HG03457 (cell line): ENCODE data around the gene EXOC4.

Experiments used
- ATAC-seq: cut with Tn5 transposase; IDR thresholded peaks from one replicate; pipeline ENCODE4 v1.9.1; 2021; ENCODE audit warnings: moderate number of reproducible peaks; ENCODE audit not compliant: unreplicated experiment

EXOC4 gene

DNA sequence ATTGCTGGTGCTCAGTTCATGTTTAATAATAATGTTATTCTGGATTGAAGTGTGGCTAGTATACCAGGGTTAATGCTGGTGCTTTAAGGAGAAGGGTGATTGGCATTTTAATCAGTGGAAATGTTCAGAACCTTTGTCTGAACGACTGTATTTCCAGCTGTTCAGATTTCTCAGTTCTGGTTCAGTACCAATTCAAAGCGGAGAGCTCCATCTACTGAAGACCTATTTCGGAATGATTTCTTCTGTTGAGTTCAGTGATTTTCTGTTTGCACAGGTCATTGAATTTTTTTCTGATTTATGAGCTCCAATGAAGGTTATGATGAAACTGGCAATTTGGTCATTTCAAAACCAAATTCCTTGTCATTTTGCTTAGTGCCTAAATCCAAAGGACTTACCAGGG lies 160.1 kb downstream of the EXOC4 start:
- ATAC-seq, result no peak

DNA sequence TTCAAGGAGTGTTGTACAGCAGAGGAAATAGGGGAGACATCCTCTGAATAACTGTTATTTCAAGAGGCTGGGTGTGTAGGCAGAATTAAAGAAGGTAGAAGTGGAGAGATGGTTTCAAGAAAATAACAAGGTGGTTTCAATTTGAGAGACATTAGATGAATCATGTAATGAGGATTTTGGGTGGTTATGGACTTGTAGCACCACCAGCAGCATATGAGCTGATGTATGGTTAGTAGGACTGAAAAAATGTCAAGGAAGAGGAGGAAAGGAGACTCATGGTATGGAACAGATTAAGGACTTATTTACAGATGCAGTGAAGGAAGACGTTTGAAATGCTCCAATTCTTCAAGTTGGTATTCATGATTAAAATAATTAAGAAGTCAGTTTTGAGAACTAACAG lies 166.2 kb downstream of the EXOC4 start:
- no peak for ATAC-seq

DNA sequence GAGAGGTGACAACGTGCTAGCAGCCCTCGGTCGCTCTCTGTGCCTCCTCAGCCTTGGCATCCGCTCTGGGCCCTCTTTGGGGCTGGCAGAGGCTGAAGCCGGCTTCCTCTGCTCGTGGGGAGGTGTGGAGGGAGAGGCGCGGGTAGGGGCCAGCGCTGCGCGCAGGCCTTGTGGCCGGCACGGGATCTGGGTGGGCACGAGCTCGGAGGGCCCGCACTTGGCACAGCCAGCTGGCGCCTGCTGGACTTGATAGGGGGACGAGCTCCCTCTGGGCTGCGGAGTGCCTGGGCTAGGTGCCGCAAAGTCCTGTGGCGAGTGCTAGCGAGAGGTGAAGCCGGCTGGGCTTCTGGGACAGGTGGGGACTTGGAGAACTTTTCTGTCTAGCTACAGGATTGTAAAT lies 170.7 kb downstream of the EXOC4 start:
- no peak for ATAC-seq

DNA sequence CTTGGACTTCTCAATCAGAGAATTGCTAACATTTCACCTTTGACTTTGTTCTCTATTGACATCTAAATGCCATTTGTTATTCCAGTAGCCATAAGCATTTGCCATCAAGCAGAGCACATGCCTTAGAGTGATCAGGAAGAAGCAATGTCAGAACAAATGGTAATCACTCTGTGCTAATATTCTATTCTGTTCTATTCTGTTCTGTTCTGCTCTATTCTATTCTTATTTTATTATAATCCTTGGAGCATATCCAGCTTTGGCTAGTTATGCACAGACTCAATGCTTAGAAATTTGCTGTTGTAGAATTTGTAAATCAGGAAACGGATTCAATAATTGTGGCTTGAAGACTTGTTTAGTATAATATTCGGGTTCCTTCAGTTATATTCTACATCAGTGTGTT lies 175.4 kb downstream of the EXOC4 start:
- ATAC-seq, result no peak

DNA sequence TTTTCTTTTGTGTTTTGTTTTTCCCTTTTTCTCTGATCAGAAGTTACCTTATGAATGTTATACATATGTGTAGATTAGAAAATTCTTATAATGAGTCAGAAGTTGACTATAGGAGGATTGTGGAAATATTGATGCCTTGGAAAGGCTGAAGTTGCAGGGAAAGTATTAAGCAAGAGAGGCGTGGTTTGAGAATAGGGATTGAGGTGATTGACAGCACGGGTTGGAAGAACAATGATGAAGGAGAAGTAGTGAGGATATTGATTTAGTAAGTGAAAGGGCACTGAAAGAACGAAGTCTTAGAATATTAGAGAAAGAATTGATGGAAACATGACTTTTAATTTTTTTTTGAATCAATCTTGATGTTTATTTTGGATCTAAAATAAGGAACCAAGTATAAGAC lies 176.0 kb downstream of the EXOC4 start:
- no peak for ATAC-seq

DNA sequence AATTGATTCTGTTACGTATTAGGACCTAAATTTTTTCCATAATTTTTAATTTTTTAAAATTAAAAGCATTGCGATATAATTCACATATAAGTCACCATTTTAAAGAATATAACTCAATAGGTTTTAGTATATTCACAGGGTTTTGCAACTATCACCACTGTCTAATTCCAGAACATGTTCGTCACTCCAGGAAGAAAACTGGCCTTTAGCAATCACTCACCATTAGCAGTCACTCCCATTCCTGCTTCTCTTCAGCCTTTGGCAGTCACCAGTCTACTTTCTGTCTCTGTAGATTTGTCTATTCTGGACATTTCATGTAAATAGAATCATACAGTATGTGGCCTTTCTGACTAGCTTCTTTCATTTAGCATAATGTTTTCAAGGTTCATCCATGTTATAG lies 176.5 kb downstream of the EXOC4 start:
- no peak for ATAC-seq

DNA sequence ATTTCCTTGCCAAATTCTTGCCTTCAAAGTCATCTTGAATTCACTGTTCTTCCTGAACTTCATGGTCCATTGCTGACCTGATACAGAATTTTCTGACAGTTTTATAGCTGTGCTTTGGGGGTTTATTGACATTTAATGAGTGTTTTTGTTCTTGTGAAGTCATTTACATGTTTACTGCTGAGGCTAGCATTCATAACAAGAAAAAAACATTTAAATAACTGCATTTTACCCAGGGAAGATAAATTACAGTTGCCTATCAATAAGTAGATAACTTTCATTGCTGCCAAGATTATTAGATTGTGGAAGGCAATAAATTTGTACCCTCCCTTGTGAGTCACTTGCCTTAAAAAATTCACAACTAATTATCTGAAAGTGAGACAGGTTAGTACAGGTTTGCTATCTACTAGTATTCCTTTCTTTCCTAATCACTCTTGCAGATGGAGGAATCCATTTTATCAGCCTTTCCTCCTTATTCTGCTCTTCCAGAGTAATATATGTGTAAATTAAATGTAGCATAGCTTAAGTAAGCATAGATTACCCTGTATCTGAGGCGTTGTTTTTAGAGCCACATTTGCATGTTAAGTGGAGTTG lies 178.4 kb downstream of the EXOC4 start:
- no peak for ATAC-seq

DNA sequence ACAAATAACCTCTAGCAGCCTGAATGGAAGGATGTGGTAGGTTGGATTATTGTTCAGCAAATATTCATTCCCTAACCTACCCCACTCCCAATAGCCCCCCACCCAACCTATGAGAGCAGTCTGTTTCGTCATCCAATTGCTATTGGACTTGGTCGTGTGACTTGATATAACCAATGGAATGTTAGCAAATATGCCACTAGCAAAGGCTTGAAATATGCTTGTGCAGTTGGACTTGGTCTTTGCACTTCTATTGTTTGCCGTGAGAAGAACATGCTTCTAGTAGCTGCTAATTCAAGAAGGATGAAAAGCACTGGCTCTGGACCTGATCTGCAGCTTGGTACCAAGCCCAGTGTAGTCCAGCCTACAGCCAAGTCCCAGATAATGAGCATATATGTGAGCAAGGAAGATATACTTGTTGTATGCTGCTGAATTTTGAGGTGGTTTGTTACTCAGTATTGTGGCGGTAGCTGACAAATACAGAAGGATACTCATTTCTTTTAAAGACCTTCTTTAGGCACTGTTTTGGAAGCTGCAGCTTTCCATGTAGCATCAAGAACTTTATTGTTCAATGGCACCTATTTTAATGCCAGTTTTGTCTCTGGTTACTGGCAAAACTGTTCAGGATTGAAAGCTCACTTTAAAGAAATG lies 180.4 kb downstream of the EXOC4 start:
- no peak for ATAC-seq

DNA sequence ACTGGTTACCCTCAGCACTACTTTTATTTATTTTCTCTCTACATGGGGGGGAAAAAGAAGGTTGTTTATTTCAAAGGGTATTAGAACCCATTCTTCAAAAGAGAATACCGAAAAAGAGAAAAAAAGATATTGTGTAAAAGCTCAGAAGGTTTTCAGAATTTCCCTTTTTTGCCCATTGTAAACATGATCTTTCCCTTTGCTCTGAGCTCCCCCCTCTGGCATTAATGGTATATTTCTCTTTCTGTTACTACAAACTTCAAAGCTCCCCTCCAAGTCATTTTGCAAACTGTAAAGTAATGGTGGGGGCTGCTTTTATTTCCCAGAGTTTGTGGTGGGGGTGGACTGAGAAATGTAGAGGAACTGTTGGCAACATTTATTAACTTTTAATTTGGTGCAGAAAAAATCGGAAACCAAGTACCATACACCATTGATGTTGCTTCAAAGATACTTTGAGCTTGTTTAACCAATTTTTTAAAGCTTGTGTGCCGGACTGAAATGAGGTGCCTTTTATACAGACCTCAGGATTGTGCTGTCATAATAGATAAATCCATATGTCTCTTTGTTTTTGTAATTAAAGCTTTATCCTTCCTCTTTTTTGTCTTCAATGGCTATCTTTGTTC lies 181.5 kb downstream of the EXOC4 start:
- no peak for ATAC-seq

DNA sequence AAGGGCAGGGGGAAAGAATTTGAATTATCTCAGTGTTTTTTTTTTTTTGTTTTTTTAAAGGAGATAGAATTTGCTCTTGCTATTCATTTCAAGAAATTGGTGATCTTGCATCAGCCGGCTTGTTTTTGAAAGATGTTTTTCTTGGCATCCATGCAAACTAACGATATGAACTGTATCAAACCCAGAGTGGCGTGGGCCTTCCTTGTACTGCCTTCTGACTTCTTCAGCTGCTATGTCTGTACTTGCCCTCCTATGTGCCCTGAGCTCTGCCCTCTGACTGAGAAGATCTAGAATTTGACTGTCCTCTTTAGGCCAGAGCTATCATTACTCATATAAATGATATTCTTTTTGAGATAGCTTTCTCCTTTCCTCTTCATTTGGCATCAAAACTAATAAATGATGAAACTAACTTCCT lies 183.1 kb downstream of the EXOC4 start:
- ATAC-seq, result no peak

DNA sequence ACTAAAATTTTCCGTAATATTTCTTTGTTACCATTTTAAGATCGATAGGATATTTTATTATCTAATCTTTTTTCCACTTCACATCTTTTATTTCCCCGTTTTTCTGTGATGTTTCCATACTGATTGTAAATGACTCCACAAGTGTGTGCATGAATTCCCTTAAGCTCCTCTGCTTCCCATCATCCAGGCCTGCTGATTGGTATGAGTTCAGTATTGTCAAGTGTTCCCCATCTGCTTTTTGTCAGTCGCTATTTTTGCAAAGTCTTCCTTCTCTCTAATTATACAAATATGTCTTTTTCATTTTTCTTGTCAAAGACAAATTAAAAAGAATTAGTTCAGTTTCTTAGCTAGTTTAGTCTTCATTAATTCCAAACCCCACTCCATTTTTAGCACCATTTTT lies 184.7 kb downstream of the EXOC4 start:
- ATAC-seq, result no peak

DNA sequence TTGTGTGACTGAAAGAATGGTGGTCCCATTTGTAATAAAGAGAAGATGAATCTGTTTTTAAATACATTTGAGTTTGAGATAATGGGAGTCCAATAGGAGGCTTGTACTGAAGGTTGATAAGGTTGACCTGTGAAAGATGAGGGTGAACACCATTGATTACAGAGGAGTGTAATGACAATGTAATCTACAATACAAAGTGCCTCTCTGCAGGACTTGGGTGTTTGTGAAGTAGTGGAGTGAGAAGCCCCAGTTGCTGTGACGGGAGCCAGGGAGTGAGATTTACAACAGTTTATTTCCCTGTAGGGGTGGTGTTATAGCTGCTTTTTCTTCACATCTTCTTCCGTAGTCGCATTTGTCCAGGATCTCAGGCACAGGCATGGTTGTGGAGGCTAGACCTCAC lies 189.9 kb downstream of the EXOC4 start:
- no peak for ATAC-seq

DNA sequence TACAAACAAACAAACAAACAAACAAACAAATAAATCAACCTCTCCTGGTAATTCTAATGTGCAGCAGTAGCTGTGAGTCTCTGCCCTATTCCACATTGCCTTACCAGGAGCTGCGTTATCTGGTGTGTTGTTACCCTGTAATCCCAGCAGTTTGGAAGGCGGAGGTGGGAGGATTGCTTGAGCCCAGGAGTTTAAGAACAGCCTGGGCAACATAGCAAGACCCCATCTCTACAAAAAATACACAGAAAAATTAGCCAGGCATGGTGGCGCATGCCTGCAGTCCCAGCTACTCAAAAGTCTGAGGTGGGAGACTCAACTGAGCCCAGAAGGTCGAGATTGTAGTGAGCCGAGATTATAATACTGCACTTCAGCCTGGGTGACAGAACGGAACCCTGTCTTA lies 192.7 kb downstream of the EXOC4 start:
- ATAC-seq, result no peak

DNA sequence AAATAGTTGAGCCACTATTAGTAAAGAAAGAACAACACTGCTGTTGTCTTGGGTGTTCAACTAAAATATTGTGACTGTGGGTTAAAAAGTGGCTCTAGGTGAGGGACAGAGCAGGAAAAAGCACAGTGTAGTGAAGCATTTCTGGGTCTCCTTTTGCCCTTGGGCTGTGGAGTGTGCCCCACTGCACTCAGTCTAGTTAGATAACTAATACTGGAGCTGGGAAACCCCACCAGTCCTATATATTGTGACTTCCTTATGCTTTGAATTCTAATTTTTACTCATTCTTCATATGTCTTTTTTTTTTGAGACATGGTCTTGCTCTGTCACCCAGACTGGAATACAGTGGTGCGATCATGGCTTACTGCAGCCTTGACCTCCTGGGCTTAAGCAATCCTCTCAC lies 195.1 kb downstream of the EXOC4 start:
- ATAC-seq, result no peak

DNA sequence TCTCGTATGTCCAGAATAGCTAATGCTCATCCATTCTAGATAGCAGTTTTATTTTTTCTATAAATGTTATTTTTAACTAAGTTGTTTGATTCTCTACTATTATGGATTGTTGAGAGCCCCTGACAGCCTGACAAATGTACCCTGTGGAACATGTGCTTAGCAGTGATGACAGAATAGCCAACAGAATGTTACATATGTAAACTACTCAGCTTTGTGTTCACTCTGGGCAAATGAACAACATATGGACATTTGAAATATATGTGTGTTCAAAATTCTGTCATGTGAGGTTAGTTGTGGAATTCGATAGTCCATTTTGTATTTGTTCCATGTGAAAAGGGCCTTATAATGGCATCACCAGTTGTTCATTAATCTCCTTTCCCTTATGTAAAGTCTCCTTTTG lies 199.7 kb downstream of the EXOC4 start:
- ATAC-seq, result no peak

DNA sequence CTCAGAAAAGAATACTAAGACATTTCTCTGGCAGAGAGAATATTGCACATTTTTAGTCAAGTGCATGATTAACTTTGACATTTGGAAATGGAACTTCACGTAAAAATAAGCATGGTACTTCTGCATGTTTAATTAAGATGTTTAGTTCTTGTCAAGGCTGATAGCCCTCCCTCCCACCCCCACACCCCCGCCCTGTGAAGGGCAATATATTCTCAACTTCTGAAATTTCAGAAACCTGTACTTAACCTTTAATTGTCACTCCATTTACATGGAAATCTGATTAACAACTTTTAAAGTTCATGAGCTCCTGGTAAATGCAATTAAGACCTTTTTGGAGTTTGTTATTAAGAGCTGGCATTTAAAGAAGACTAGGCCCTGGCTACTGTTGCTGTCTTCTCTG lies 205.8 kb downstream of the EXOC4 start:
- ATAC-seq, result no peak

DNA sequence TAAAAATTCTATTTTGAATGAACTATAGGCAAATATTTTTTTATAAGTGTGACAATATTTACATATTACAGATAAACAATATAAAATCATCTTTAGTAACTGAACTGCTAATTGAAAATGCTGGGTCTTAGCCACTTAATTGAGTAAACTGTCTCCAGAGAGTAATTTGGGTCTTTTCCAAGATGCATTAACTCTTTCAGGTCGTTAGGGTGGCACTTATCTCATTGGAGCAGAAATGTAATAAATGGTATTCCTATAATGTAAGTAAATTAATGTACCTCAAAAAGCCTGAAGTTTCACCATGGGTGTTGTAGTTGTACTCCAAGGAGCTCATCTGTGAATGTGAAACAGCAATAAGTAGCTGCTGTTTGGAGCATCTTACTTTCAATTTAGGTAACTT lies 208.5 kb downstream of the EXOC4 start:
- no peak for ATAC-seq

DNA sequence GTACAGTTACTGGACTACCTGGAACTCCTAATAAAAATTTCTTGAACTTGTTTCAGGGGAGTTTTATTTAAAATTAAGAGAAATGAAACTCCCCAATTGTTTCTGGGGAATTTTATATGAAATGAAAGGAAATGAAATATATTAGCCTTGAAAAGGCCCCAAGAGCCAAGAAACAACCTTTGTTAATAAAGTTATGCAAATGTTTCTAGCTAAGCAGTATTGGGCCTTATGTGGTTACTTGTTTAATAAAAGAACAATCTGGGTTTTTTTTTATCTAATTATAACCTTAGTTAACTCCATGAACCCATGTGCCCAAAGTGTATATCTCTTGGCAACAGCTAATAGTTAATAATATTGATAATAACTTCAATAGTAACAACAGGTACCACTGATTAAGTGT lies 222.8 kb downstream of the EXOC4 start:
- no peak for ATAC-seq

DNA sequence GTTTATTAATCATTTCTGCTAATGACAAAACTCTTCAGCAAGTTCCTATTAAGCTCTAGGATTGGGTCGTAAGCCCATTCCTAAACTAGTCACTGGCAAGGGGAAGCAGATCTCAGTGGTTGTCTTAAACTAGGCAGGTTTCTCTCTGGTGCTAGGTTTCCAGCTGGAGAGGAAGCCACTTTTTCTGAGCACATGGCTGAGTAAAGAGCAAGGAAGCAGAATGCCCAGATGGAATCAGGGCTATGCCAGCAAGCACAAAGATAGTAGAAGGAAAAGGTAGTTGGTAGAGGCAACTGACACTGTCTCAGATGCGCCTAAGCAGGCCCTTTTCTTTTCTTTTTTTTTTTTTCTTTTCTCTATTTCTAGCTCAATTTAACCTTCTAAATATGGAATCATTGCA lies 224.9 kb downstream of the EXOC4 start:
- no peak for ATAC-seq

DNA sequence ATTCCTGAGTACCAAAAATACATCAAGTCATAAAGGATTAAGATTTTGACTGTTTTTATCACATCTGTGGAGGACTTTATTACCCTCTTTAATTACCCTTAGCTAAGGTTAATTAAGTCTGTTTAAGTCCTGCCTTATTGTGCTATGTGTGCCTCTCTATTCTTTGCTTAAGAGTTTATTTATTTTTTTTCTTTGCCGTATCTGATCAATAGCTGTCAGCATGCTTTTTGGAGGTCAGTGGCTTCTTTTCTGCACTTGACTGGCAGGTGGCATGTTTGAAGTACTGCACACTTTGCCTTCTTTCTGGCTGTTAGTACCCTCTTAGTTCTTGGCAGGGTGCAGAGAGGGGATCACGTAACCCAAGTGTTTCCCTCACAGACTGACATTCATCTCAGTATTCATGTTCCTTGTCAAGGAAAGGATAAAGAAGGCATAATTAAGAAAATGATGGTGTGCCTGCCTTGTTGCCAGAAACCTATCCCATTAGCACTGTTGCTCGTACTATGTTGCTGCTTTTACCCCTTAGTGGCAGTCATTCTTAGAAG lies 225.8 kb downstream of the EXOC4 start:
- no peak for ATAC-seq

DNA sequence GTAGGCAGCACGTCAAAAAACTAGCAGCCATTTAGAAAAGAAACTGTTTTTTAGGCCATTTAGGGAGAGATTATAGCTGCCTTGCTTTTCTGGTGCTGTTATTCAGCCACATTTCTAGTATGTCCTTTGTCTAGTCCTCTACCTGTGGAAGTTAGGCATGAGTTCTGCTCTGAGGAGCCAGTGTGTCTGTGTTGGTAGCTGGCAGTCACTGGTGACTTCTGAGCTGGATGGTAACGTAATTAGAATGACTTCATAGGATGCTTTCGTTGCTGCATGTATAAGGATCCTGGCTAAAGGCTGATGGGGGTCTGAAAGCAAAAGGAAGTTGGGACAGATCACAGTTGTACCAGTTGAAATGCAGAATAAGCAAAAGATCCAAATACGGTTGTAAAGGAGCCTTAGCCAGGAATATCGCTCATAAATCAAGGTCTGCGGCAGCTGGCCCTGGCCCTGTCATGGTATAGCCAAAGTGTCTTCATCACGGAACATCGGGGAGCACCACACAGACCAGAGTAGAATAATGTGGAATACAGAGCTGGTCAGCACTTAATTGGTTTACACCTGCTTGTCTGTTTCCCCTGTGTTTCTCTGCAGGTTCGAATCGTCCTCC lies 226.7 kb downstream of the EXOC4 start:
- no peak for ATAC-seq

DNA sequence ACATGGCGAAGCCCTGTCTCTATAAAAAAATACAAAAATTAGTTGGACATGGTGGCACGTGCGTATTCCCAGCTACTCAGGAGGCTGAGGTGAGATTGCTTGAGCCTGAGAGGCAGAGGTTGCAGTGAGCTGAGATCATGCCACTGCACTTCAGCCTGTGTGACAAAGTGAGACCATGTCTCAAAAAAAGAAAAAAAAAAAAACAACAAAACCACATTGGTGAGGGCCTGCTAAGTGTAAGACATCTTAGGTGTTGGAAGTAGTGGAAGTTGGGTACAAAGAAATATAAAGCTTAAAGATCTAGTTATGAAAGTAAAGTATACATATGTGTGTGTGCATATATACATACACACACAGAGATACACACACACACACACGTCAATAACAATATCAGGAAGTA lies 228.0 kb downstream of the EXOC4 start:
- no peak for ATAC-seq
